ENCODE measurements around the gene GABRD. TPM values are rescaled to one million over a fixed set of nuclear protein-coding genes. Genes with fewer than 3 reads are reported as not detected.

GABRD gene
- total and polyA plus RNA-seq, 2 experiments from 2014 or later, result 2.1 to 5.1 TPM

- TF ChIP-seq ZNF331 (CRISPR knock-in tag; IDR thresholded peaks at IDR 0.05; ENCODE audit: low read depth) (no peak), ZNF114 (CRISPR knock-in tag; IDR thresholded peaks at IDR 0.05) (no peak), EZH2phosphoT487 (IDR thresholded peaks at IDR 0.05; ENCODE audit: unreplicated experiment) (no peak), POLR2AphosphoS5 (IDR thresholded peaks at IDR 0.05; ENCODE audit: low read depth) (no peak)
These were observed 49.8 kb downstream of the GABRD start (continued) for GRCh38 chr1:2068951-2069350.

- Histone ChIP-seq H3K27me3 (ENCODE audit: insufficient read depth) (no peaks in the 10 kb centered on the region), H4K20me1 (replicated peaks; ENCODE audit: insufficient read depth) (0 out of 2 replicates have a peak, but pooled peaks cover 6% of the 10 kb centered on the region), H3K4me2 (no peak overlapping the region), H3K27ac (ENCODE audit: low read depth) (no peak overlapping the region), H3K4me1 (ENCODE audit: insufficient read depth) (no peaks in the 10 kb centered on the region), H3K79me2 (replicated peaks; ENCODE audit: insufficient read depth) (peaks cover 46% of the 10 kb centered on the region), H3K4me3 (no peak overlapping the region), H3K36me3 (ENCODE audit: insufficient read depth) (no peaks in the 10 kb centered on the region), H2AFZ (no peak overlapping the region), H3K9me2 (ENCODE audit: insufficient read depth) (no peaks in the 10 kb centered on the region), H3F3A (replicated peaks; ENCODE audit: low read depth) (no peaks in the 10 kb centered on the region)
- no peaks in the 10 kb centered on the region for H3K9me3 Mint-ChIP-seq
- DNase-seq (ENCODE audit: low spot score), result no peak
- peaks cover 18% of the 10 kb centered on the region for H3K4me1 Mint-ChIP-seq
- no peak for ATAC-seq
- H3K27ac Mint-ChIP-seq, result no peak overlapping the region
- H3K36me3 Mint-ChIP-seq (ENCODE audit: low read depth), result peaks cover 11% of the 10 kb centered on the region
- no peak for TF ChIP-seq JUNB (IDR thresholded peaks at IDR 0.05; ENCODE audit: unreplicated experiment)
- H3K27me3 Mint-ChIP-seq (ENCODE audit: insufficient read depth, low read depth, poor library complexity), result peaks cover 12% of the 10 kb centered on the region
- no peak overlapping the region for H3K4me3 Mint-ChIP-seq
These were observed 50.9 kb downstream of the GABRD start for GRCh38 chr1:2070016-2070415.

GRCh38 chr1:2070800-2071530, 51.8 kb downstream of the GABRD start:
- ATAC-seq (no peak), DNase-seq (ENCODE audit: low spot score) (no peak)
- Mint-ChIP-seq H3K4me1 (peaks cover 20% of the 10 kb centered on the region), H3K36me3 (ENCODE audit: low read depth) (peaks cover 6% of the 10 kb centered on the region), H3K9me3 (no peaks in the 10 kb centered on the region; the same call in 2 of the 3 replicates), H3K27ac (no peak overlapping the region), H3K4me3 (no peak overlapping the region), H3K27me3 (ENCODE audit: insufficient read depth, low read depth, poor library complexity) (peaks cover 12% of the 10 kb centered on the region)
- Histone ChIP-seq H3K36me3 (ENCODE audit: insufficient read depth) (no peaks in the 10 kb centered on the region), H3K79me2 (replicated peaks; ENCODE audit: insufficient read depth) (peaks cover 41% of the 10 kb centered on the region), H3K27me3 (ENCODE audit: insufficient read depth) (no peaks in the 10 kb centered on the region), H3K4me1 (ENCODE audit: insufficient read depth) (no peaks in the 10 kb centered on the region), H3K9me2 (ENCODE audit: insufficient read depth) (no peaks in the 10 kb centered on the region), H3K4me2 (no peak overlapping the region), H3K27ac (ENCODE audit: low read depth) (no peak overlapping the region), H3F3A (replicated peaks; ENCODE audit: low read depth) (no peaks in the 10 kb centered on the region), H3K4me3 (no peak overlapping the region), H2AFZ (no peak overlapping the region), H4K20me1 (replicated peaks; ENCODE audit: insufficient read depth) (0 out of 2 replicates have a peak, but pooled peaks cover 6% of the 10 kb centered on the region)
- TF ChIP-seq ZNF331 (CRISPR knock-in tag; IDR thresholded peaks at IDR 0.05; ENCODE audit: low read depth) (no peak), EZH2 (IDR thresholded peaks at IDR 0.05; ENCODE audit: low read depth, unreplicated experiment) (no peak), REST (IDR thresholded peaks at IDR 0.05; ENCODE audit: unreplicated experiment) (no peak), ZNF462 (CRISPR knock-in tag; IDR thresholded peaks at IDR 0.05) (no peak), ZNF114 (CRISPR knock-in tag; IDR thresholded peaks at IDR 0.05) (no peak), JUNB (IDR thresholded peaks at IDR 0.05; ENCODE audit: unreplicated experiment) (no peak), EZH2phosphoT487 (IDR thresholded peaks at IDR 0.05; ENCODE audit: unreplicated experiment) (no peak), POLR2AphosphoS5 (IDR thresholded peaks at IDR 0.05; ENCODE audit: low read depth) (no peak), STAT1 (IDR thresholded peaks at IDR 0.05; ENCODE audit: unreplicated experiment) (no peak)
